Breast epithelium (tissue), 3 donors: Measurements from ENCODE around the gene SYT7.

Experiments used
- CTCF ChIP-seq, 3 donors: fragments of 450-650 bp; IDR thresholded peaks; one replicate each; pipeline ENCODE4 v1.5.1; 2016 to 2017; ENCODE audit warnings: antibody characterized with exemption in 3 of 3, mild to moderate bottlenecking in 3 of 3, moderate library complexity in 3 of 3
- POLR2A ChIP-seq: fragments of 450-650 bp; IDR thresholded peaks from one replicate; pipeline ENCODE4 v1.6.1; 2016; ENCODE audit warnings: antibody characterized with exemption, mild to moderate bottlenecking, moderate library complexity

GRCh38 chr11:61474013-61474643 is 106.7 kb downstream of the SYT7 start:
- TF ChIP-seq CTCF (IDR thresholded peaks at IDR 0.05): no peak
- TF ChIP-seq POLR2A: no peak
